Kidney capillary endothelial cell (primary cell): ENCODE measurements around the gene GALNTL6.

Source experiments
- DNase-seq: peaks from one replicate; pipeline ENCODE4 v3.0.0-alpha.2; 2018; ENCODE audit warnings: low spot score

The GALNTL6 gene

GRCh38 chr4:172124656-172125308 is 311.6 kb downstream of the GALNTL6 start:
- no peak for DNase-seq

- no peak for DNase-seq
Measured at GRCh38 chr4:172125443-172125842, 312.2 kb downstream of the GALNTL6 start.

GRCh38 chr4:172127168-172127567 is 314.0 kb downstream of the GALNTL6 start:
- no peak for DNase-seq

- no peak for DNase-seq
Measured at GRCh38 chr4:172129593-172129992, 316.4 kb downstream of the GALNTL6 start.

GRCh38 chr4:172134521-172134920 is 321.3 kb downstream of the GALNTL6 start:
- DNase-seq, result no peak

- no peak for DNase-seq
Measured at GRCh38 chr4:172141025-172141424, 327.8 kb downstream of the GALNTL6 start.

GRCh38 chr4:172142281-172142741 is 329.1 kb downstream of the GALNTL6 start:
- DNase-seq, result no peak

GRCh38 chr4:172143605-172144314 is 330.6 kb downstream of the GALNTL6 start:
- DNase-seq, result no peak

GRCh38 chr4:172147687-172148086 is 334.5 kb downstream of the GALNTL6 start:
- DNase-seq, result no peak

GRCh38 chr4:172149329-172149728 is 336.1 kb downstream of the GALNTL6 start:
- DNase-seq, result no peak

- no peak for DNase-seq
Measured at GRCh38 chr4:172152284-172152683, 339.1 kb downstream of the GALNTL6 start.

GRCh38 chr4:172153719-172154118 is 340.5 kb downstream of the GALNTL6 start:
- DNase-seq, result no peak

GRCh38 chr4:172155838-172156345 is 342.7 kb downstream of the GALNTL6 start:
- DNase-seq, result no peak

GRCh38 chr4:172157946-172158345 is 344.7 kb downstream of the GALNTL6 start:
- DNase-seq, result no peak

GRCh38 chr4:172163215-172163614 is 350.0 kb downstream of the GALNTL6 start:
- DNase-seq, result no peak

GRCh38 chr4:172168888-172169287 is 355.7 kb downstream of the GALNTL6 start:
- DNase-seq, result no peak

GRCh38 chr4:172169871-172170270 is 356.7 kb downstream of the GALNTL6 start:
- DNase-seq, result no peak

- no peak for DNase-seq
Measured at GRCh38 chr4:172173206-172173605, 360.0 kb downstream of the GALNTL6 start.

- DNase-seq, result no peak
Measured at GRCh38 chr4:172177382-172177781, 364.2 kb downstream of the GALNTL6 start.

GRCh38 chr4:172188248-172188988 is 375.2 kb downstream of the GALNTL6 start:
- DNase-seq, result no peak

- peak; percentile 1 for DNase-seq
Measured at GRCh38 chr4:172202480-172203076, 389.4 kb downstream of the GALNTL6 start.

GRCh38 chr4:172207258-172207657 is 394.1 kb downstream of the GALNTL6 start:
- DNase-seq, result no peak
